OCI-LY3 (cell line): ENCODE results near the gene HPS5.

Source experiments
- EZH2phosphoT487 ChIP-seq: fragments of 200-600 bp; shearing (Covaris generic); IDR thresholded peaks from 2 replicates; pipeline ENCODE4 v1.6.1; 2018; ENCODE audit warnings: antibody characterized with exemption, mixed run types, low read depth
- TF ChIP-seq, protein P1 (sequence below): fragments of 200-600, 300-600 bp; sonication (generic); IDR thresholded peaks from 2 replicates; pipeline ENCODE4 v1.5.1; 2014; ENCODE audit warnings: antibody characterized with exemption, low read length, low read depth

DNA sequence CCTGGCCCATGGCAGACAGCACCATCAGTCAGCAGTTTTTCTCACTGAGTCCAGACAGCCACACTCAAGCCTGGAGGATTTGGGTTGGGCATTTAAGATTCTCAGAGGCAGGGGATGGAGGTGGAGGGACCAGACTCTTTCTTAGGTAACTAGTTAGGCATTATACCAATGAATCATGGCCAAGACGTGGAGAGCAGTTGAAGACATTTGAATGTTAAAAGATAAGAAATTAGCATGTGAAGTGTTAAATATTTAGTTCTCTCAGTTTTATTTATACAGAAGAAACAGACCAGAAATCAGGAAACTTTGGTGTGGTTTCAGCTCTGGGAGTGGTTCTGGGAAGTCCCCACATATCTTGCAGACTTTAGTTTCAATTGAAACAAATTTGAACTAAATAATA lies 10.4 kb upstream of the HPS5 start:
- TF ChIP-seq, protein P1, sequence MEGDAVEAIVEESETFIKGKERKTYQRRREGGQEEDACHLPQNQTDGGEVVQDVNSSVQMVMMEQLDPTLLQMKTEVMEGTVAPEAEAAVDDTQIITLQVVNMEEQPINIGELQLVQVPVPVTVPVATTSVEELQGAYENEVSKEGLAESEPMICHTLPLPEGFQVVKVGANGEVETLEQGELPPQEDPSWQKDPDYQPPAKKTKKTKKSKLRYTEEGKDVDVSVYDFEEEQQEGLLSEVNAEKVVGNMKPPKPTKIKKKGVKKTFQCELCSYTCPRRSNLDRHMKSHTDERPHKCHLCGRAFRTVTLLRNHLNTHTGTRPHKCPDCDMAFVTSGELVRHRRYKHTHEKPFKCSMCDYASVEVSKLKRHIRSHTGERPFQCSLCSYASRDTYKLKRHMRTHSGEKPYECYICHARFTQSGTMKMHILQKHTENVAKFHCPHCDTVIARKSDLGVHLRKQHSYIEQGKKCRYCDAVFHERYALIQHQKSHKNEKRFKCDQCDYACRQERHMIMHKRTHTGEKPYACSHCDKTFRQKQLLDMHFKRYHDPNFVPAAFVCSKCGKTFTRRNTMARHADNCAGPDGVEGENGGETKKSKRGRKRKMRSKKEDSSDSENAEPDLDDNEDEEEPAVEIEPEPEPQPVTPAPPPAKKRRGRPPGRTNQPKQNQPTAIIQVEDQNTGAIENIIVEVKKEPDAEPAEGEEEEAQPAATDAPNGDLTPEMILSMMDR = no peak
- no peak for TF ChIP-seq EZH2phosphoT487
